Measurements from ENCODE around the gene NOC2L. TPM values are rescaled to one million over a fixed set of nuclear protein-coding genes. Genes with fewer than 3 reads are reported as not detected.

Gene NOC2L
- total RNA-seq, 6 donors from 2014 or later, result 28.7 to 66.0 (median 51.0) TPM

- H3K36me3 ChIP-seq, result no peaks in the 10 kb centered on the region
- H3K27ac ChIP-seq, result no peak overlapping the region
- TF ChIP-seq EP300 (IDR thresholded peaks at IDR 0.05) (no peak), POLR2A (IDR thresholded peaks at IDR 0.05) (no peak), POLR2AphosphoS5 (IDR thresholded peaks at IDR 0.05) (no peak), CTCF (IDR thresholded peaks at IDR 0.05) (no peak)
- peaks cover 4 to 9% (median 9%) of the 10 kb centered on the region in 4 donors for H3K4me1 ChIP-seq
- peaks cover 0 to 20% (median 12%) of the 10 kb centered on the region in 4 donors for H3K27me3 ChIP-seq
- H3K9me3 ChIP-seq, result no peaks in the 10 kb centered on the region
- H3K4me3 ChIP-seq, result no peak overlapping the region
- WGBS, 2 donors, result 50 to 54% methylated on average over 2 to 6 of the region's 9 CpGs
- DNase-seq (no peak), ATAC-seq (ENCODE audit: low FRiP score in 2 of 2) (no peak)
Observed at GRCh38 chr1:975365-975764, 16.3 kb upstream of the NOC2L start.

- H3K27ac ChIP-seq, result no peak overlapping the region
- ATAC-seq (ENCODE audit: low FRiP score in 2 of 2) (no peak), DNase-seq (no peak)
- H3K4me1 ChIP-seq, result peaks cover 4 to 9% (median 9%) of the 10 kb centered on the region in 4 donors
- H3K36me3 ChIP-seq, result no peaks in the 10 kb centered on the region
- no peaks in the 10 kb centered on the region for H3K9me3 ChIP-seq
- WGBS, 2 donors, result 69 to 77% methylated on average over 17 of the region's 17 CpGs
- peaks cover 0 to 25% (median 13%) of the 10 kb centered on the region in 4 donors for H3K27me3 ChIP-seq
- no peak overlapping the region for H3K4me3 ChIP-seq
- no peak for TF ChIP-seq EP300 (IDR thresholded peaks at IDR 0.05)
Observed at GRCh38 chr1:974687-975328, 15.8 kb upstream of the NOC2L start.

DNA sequence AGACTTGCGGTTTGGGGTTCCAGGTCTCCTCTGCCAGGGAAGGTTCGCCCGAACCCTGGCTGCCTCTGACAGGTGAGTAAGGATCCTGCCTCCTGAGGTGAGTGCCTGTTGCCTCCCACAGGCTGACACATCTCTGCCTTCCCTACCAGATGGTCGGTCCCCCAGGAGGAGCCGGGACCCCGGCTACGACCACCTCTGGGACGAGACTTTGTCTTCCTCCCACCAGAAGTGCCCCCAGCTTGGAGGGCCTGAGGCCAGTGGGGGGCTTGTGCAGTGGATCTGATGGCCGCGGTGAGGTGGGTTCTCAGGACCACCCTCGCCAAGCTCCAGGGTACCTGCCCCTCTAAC lies 15.2 kb upstream of the NOC2L start:
- no peak for TF ChIP-seq POLR2A (IDR thresholded peaks at IDR 0.05)
- TF ChIP-seq EP300 (IDR thresholded peaks at IDR 0.05), result no peak
- no peak for TF ChIP-seq POLR2AphosphoS5 (IDR thresholded peaks at IDR 0.05)
- TF ChIP-seq CTCF (IDR thresholded peaks at IDR 0.05), result no peak
- WGBS, 2 donors, result 92% methylated on average over 11 of the region's 11 CpGs; no CpG with 5 or more reads in 1 of the 2 donors

DNA sequence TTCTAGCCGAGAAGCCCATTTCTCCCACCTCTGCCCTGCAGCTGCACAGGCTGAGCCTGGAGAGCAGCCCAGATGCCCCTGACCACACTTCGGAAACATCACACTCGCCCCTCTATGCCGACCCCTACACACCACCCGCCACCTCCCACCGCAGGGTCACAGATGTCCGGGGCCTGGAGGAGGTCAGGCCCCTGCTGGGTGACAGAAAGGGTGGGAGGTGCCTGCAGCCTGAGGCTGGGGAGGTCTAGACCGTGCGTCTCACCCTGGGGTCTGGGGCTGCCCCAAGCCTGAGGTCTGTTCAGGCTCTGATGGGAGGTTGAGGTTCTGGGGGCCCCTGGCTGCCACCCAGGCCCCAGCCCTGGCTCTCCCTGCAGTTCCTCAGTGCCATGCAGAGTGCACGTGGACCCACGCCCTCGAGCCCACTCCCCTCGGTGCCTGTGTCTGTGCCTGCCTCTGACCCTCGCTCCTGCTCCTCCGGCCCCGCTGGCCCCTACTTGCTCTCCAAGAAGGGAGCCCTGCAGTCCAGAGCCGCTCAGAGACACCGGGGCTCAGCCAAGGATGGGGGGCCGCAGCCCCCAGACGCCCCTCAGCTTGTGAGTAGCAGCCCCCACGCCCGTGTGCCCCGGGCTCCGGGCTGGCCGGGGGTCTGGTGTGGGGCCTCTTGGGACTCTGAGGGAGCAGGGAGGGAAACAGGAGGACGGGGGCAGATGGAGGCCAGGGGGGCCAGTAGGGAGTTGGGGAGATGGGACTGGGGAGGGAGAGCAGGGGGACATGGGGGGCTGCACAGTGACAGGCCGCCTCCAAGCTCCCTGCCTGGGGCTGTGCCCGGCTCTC lies 14.6 kb upstream of the NOC2L start:
- no peaks in the 10 kb centered on the region for H3K9me3 ChIP-seq
- no peaks in the 10 kb centered on the region for H3K36me3 ChIP-seq
- peaks cover 0 to 25% (median 13%) of the 10 kb centered on the region in 4 donors for H3K27me3 ChIP-seq
- 84 to 86% methylated on average over 9 to 18 of the region's 28 CpGs for WGBS, 2 donors
- no peak overlapping the region for H3K27ac ChIP-seq
- peaks cover 4 to 9% (median 9%) of the 10 kb centered on the region in 4 donors for H3K4me1 ChIP-seq
- no peak for ATAC-seq (ENCODE audit: low FRiP score in 2 of 2)
- peak in 1 of 2 donors; percentile 72 for DNase-seq
- TF ChIP-seq EP300 (IDR thresholded peaks at IDR 0.05) (no peak), POLR2A (IDR thresholded peaks at IDR 0.05) (no peak), CTCF (IDR thresholded peaks at IDR 0.05) (no peak), POLR2AphosphoS5 (IDR thresholded peaks at IDR 0.05) (no peak)
- H3K4me3 ChIP-seq, result no peak overlapping the region

More for the DNA sequence above, 15.2 kb upstream of the NOC2L start:
- H3K4me1 ChIP-seq, result peaks cover 4 to 9% (median 9%) of the 10 kb centered on the region in 4 donors
- H3K27me3 ChIP-seq, result peaks cover 0 to 25% (median 13%) of the 10 kb centered on the region in 4 donors
- ATAC-seq (ENCODE audit: low FRiP score in 2 of 2) (no peak), DNase-seq (no peak)
- H3K27ac ChIP-seq, result no peak overlapping the region
- no peaks in the 10 kb centered on the region for H3K9me3 ChIP-seq
- no peak overlapping the region for H3K4me3 ChIP-seq
- H3K36me3 ChIP-seq, result no peaks in the 10 kb centered on the region

DNA sequence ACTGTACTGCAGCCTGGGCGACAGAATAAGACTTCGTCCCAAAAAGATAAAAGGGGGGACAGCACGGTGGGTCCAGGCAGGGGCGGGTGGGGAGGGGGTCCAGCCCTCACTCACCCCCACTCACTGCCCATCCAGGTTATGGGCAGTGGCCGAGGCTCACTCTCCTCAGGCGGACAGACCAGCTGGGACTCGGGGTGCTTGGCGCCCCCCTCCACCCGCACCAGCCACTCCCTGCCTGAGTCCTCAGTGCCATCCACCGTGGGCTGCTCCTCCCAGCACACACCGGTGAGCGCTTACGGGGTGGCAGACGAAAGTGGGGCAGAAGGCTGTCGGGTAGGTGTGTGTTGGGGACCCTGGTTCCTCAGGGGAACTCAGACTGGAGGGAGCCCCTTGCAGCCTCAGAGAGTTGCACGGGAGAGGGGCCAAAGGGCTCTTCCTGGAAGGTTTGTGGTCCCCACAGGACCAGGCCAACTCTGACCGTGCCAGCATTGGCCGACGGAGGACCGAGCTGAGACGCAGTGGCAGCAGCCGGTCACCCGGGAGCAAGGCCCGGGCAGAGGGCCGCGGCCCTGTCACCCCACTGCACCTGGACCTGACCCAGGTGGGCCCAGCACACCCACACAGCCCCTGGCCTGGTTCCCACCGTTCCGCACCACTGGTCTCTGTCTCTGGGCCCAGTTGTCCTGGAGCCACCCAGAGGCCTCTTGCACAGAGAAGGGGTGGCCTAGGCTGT lies 13.8 kb upstream of the NOC2L start:
- ATAC-seq (ENCODE audit: low FRiP score in 2 of 2) (no peak), DNase-seq (peak in 1 of 2 donors; percentile 74)
- 84 to 88% methylated on average over 7 to 28 of the region's 28 CpGs for WGBS, 2 donors
- no peak overlapping the region for H3K4me3 ChIP-seq
- TF ChIP-seq POLR2AphosphoS5 (IDR thresholded peaks at IDR 0.05) (no peak), EP300 (IDR thresholded peaks at IDR 0.05) (no peak), CTCF (IDR thresholded peaks at IDR 0.05) (no peak), POLR2A (IDR thresholded peaks at IDR 0.05) (no peak)
- H3K36me3 ChIP-seq, result no peaks in the 10 kb centered on the region
- H3K4me1 ChIP-seq, result peaks cover 4 to 9% (median 9%) of the 10 kb centered on the region in 4 donors
- no peaks in the 10 kb centered on the region for H3K9me3 ChIP-seq
- H3K27me3 ChIP-seq, result peaks cover 0 to 25% (median 13%) of the 10 kb centered on the region in 4 donors
- H3K27ac ChIP-seq, result no peak overlapping the region
